Measurements from ENCODE around the gene LRRC26. TPM values are rescaled to one million over a fixed set of nuclear protein-coding genes. Genes with fewer than 3 reads are reported as not detected.
A peak's percentile ranks its signal among the peaks of the same experiment; 100 is the strongest.

LRRC26 gene
- total and polyA plus RNA-seq, 4 experiments from 2014 or later: not detected

- Mint-ChIP-seq H3K27me3 (no peaks in the 10 kb centered on the region), H3K4me1 (peaks cover 22 to 62% (median 33%) of the 10 kb centered on the region in 4 donors), H3K27ac (peak within 1 kb of the TSS; percentile 91 to 98 (median 96)), H3K36me3 (peaks cover 6 to 22% of the 10 kb centered on the region in 2 donors), H3K4me3 (peak within 1 kb of the TSS; percentile 91 to 97 (median 94)), H3K9me3 (peaks cover 0 to 5% (median 0%) of the 10 kb centered on the region in 8 donors)
- no peaks in the 10 kb centered on the region for H3K27me3 ChIP-seq (ENCODE audit: insufficient read depth, low read length)
- ChIA-PET POLR2A (ENCODE audit: partially characterized antibody) (interaction anchor here (0.8 to 8.9 kb wide), 22 partner anchors 12 to 655 kb away, joined by 3 to 169 read pairs (median 6); partner anchors contain the start of genes CYSRT1, EXD3, MAN1B1 and NDOR1), CTCF (ENCODE audit: partially characterized antibody) (interaction anchor here (0.7 to 3.8 kb wide), 16 partner anchors 9 to 93 kb away, joined by 3 to 15 read pairs (median 3); partner anchors contain the start of genes NELFB, RNF224 and TPRN)
- intact Hi-C loops (cut with micrococcal nuclease): loop anchor here (1.0 to 2.0 kb wide), 6 partner anchors 12 to 102 kb away; partner anchors contain the start of genes MAN1B1, NDOR1, TMEM203 and TPRN
- DNase-seq: peak; percentile 84 to 96 (median 92)
- H3K4me1 ChIP-seq (ENCODE audit: insufficient read depth, low read length): peaks cover 41% of the 10 kb centered on the region
- H3K36me3 ChIP-seq (ENCODE audit: insufficient read depth, low read length): peaks cover 20% of the 10 kb centered on the region
- no peaks in the 10 kb centered on the region for H3K9me3 ChIP-seq (ENCODE audit: control insufficient read depth in 1 of 2, low read length in 2 of 2)
- peak within 1 kb of the TSS; percentile 81 to 90 for H3K4me3 ChIP-seq (ENCODE audit: low read length in 2 of 2)
- peak within 1 kb of the TSS; percentile 96 for H3K27ac ChIP-seq (ENCODE audit: low read depth, low read length)
Measured at GRCh38 chr9:137188490-137189296, 18.8 kb upstream of the LRRC26 start, which contains the start of the genes ANAPC2 and SSNA1. Gene ANAPC2, minus strand, starts transcription at chr9:137188560. Its CDS starts 28 bp downstream, at chr9:137188532. Gene SSNA1, plus strand, starts transcription at chr9:137188676. Its CDS starts 51 bp downstream, at chr9:137188727.

- CTCF ChIA-PET (ENCODE audit: partially characterized antibody): interaction anchor here (1.1 to 3.8 kb wide), 8 partner anchors 10 to 92 kb away, joined by 3 to 15 read pairs (median 5); partner anchors contain the start of genes RNF224 and TPRN
- no peaks in the 10 kb centered on the region for H3K9me3 ChIP-seq (ENCODE audit: control insufficient read depth in 1 of 2, low read length in 2 of 2)
- H3K36me3 ChIP-seq (ENCODE audit: insufficient read depth, low read length): peaks cover 26% of the 10 kb centered on the region
- H3K27me3 ChIP-seq (ENCODE audit: insufficient read depth, low read length): no peaks in the 10 kb centered on the region
- peak overlapping the region; percentile 86 to 98 (median 94) for H3K27ac Mint-ChIP-seq
- H3K27ac ChIP-seq (ENCODE audit: low read depth, low read length): peak overlapping the region; percentile 96
- intact Hi-C loops (cut with micrococcal nuclease): loop anchor here (1.0 to 2.0 kb wide), 5 partner anchors 12 to 101 kb away; partner anchors contain the start of genes MAN1B1, NDOR1, TMEM203 and TPRN
- no peaks in the 10 kb centered on the region for H3K27me3 Mint-ChIP-seq
- peaks cover 6 to 27% of the 10 kb centered on the region in 2 donors for H3K36me3 Mint-ChIP-seq
- H3K9me3 Mint-ChIP-seq: peaks cover 0 to 5% (median 0%) of the 10 kb centered on the region in 8 donors
- DNase-seq: no peak
- peak overlapping the region; percentile 88 to 97 (median 93) for H3K4me3 Mint-ChIP-seq
- peaks cover 22 to 63% (median 33%) of the 10 kb centered on the region in 4 donors for H3K4me1 Mint-ChIP-seq
- H3K4me1 ChIP-seq (ENCODE audit: insufficient read depth, low read length): peaks cover 41% of the 10 kb centered on the region
- H3K4me3 ChIP-seq (ENCODE audit: low read length in 2 of 2): peak overlapping the region; percentile 81 to 90
- POLR2A ChIA-PET (ENCODE audit: partially characterized antibody): interaction anchor here (0.6 to 8.9 kb wide), 17 partner anchors 11 to 654 kb away, joined by 3 to 169 read pairs (median 8); partner anchors contain the start of genes CYSRT1, MAN1B1, NDOR1 and NELFB
Measured at GRCh38 chr9:137188086-137188489, 18.2 kb upstream of the LRRC26 start.

DNA sequence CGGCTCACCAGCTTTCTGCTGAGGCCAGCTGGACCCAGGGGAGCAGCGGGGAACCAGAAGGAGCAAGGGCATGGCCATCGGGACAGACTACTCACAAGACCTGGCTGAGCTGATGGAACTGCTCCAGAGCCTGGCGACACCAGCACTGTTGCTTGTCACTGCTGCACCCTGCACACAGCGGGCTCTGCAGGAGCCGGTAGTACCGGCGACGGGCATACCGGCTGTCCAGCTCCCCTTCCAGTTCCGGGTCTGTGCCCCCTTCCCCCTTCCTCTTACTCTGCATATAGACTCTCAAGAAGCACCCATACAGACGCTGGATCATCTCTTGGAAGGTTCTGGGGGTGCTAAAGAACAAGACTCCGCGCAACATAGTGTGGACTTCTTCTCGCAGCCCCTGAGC is 17.5 kb upstream of the LRRC26 start:
- POLR2A ChIA-PET (ENCODE audit: partially characterized antibody): interaction anchor here (0.6 to 8.9 kb wide), 13 partner anchors 12 to 153 kb away, joined by 3 to 169 read pairs (median 11); partner anchors contain the start of genes CYSRT1, MAN1B1, NDOR1 and NELFB
- peaks cover 22 to 63% (median 33%) of the 10 kb centered on the region in 4 donors for H3K4me1 Mint-ChIP-seq
- peak overlapping the region; percentile 96 for H3K27ac ChIP-seq (ENCODE audit: low read depth, low read length)

DNA sequence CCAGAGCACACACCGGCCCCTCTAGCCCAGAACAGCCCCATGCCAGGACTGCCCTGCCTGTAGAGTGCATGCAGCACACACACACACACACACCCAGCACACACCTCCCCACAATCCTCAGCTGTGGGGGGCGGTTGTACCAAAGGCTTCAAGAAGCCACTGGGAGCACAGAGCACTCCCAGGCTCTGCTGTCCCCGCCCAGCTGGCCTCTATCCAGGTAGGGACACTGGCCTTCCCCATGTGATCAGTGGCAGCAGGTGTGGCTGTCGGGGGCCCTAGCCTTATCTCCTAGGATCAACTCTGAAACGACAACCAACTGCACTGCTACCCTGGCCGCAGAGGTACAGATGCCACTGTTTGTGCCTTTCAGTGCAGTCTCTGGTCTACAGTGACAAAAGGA is 16.5 kb upstream of the LRRC26 start:
- CTCF ChIA-PET (ENCODE audit: partially characterized antibody): interaction anchor here (3.8 kb wide), 1 partner anchor 51 kb away, joined by 15 read pairs; no protein-coding TSS in a partner anchor
- DNase-seq: no peak

More for the DNA sequence above, 17.5 kb upstream of the LRRC26 start:
- peak overlapping the region; percentile 81 to 90 for H3K4me3 ChIP-seq (ENCODE audit: low read length in 2 of 2)
- intact Hi-C loops (cut with micrococcal nuclease): no loop called here
- Mint-ChIP-seq H3K4me3 (peak overlapping the region; percentile 88 to 97 (median 93)), H3K27me3 (no peaks in the 10 kb centered on the region), H3K9me3 (peaks cover 0 to 5% (median 0%) of the 10 kb centered on the region in 8 donors), H3K27ac (peak overlapping the region; percentile 60 to 98 (median 92)), H3K36me3 (peaks cover 6 to 27% of the 10 kb centered on the region in 2 donors)
- H3K9me3 ChIP-seq (ENCODE audit: control insufficient read depth in 1 of 2, low read length in 2 of 2): no peaks in the 10 kb centered on the region
- CTCF ChIA-PET (ENCODE audit: partially characterized antibody): interaction anchor here (0.9 to 3.8 kb wide), 5 partner anchors 13 to 92 kb away, joined by 3 to 15 read pairs (median 5); partner anchors contain the start of genes RNF224 and TPRN
- H3K27me3 ChIP-seq (ENCODE audit: insufficient read depth, low read length): no peaks in the 10 kb centered on the region
- DNase-seq: no peak
- H3K36me3 ChIP-seq (ENCODE audit: insufficient read depth, low read length): peaks cover 33% of the 10 kb centered on the region
- H3K4me1 ChIP-seq (ENCODE audit: insufficient read depth, low read length): peaks cover 41% of the 10 kb centered on the region

GRCh38 chr9:137185921-137186320 is 16.1 kb upstream of the LRRC26 start:
- Histone ChIP-seq H3K36me3 (ENCODE audit: insufficient read depth, low read length) (peaks cover 39% of the 10 kb centered on the region), H3K9me3 (ENCODE audit: control insufficient read depth in 1 of 2, low read length in 2 of 2) (no peaks in the 10 kb centered on the region), H3K4me3 (ENCODE audit: low read length in 2 of 2) (no peak overlapping the region), H3K27ac (ENCODE audit: low read depth, low read length) (no peak overlapping the region), H3K4me1 (ENCODE audit: insufficient read depth, low read length) (peaks cover 41% of the 10 kb centered on the region), H3K27me3 (ENCODE audit: insufficient read depth, low read length) (no peaks in the 10 kb centered on the region)
- no peaks in the 10 kb centered on the region for H3K27me3 Mint-ChIP-seq
- intact Hi-C loops (cut with micrococcal nuclease): no loop called here
- peaks cover 0 to 5% (median 0%) of the 10 kb centered on the region in 8 donors for H3K9me3 Mint-ChIP-seq
- peak overlapping the region in 1 of 7 donors; percentile 18 for H3K27ac Mint-ChIP-seq
- DNase-seq: no peak
- ChIA-PET POLR2A (ENCODE audit: partially characterized antibody) (interaction anchor here (8.9 kb wide), 1 partner anchor 17 kb away, joined by 169 read pairs; the partner anchor contains the start of genes NDOR1, TMEM203 and TPRN), CTCF (ENCODE audit: partially characterized antibody) (no interaction called here)
- H3K4me3 Mint-ChIP-seq: peak overlapping the region in 1 of 8 donors; percentile 92
- H3K4me1 Mint-ChIP-seq: peaks cover 22 to 60% (median 33%) of the 10 kb centered on the region in 4 donors
- peaks cover 11 to 32% of the 10 kb centered on the region in 2 donors for H3K36me3 Mint-ChIP-seq

More for the DNA sequence above, 16.5 kb upstream of the LRRC26 start:
- peak overlapping the region; percentile 65 to 97 (median 90) for H3K4me3 Mint-ChIP-seq
- no peaks in the 10 kb centered on the region for H3K9me3 ChIP-seq (ENCODE audit: control insufficient read depth in 1 of 2, low read length in 2 of 2)
- POLR2A ChIA-PET (ENCODE audit: partially characterized antibody): interaction anchor here (8.9 kb wide), 1 partner anchor 16 kb away, joined by 169 read pairs; the partner anchor contains the start of genes NDOR1, TMEM203 and TPRN
- peaks cover 35% of the 10 kb centered on the region for H3K36me3 ChIP-seq (ENCODE audit: insufficient read depth, low read length)
- H3K4me3 ChIP-seq (ENCODE audit: low read length in 2 of 2): no peak overlapping the region
- H3K27me3 Mint-ChIP-seq: no peaks in the 10 kb centered on the region
- peaks cover 11 to 33% of the 10 kb centered on the region in 2 donors for H3K36me3 Mint-ChIP-seq
- no peak overlapping the region for H3K27ac ChIP-seq (ENCODE audit: low read depth, low read length)
- H3K27me3 ChIP-seq (ENCODE audit: insufficient read depth, low read length): no peaks in the 10 kb centered on the region
- H3K27ac Mint-ChIP-seq: peak overlapping the region in 3 of 7 donors; percentile 18 to 91 (median 50)
- peaks cover 22 to 63% (median 33%) of the 10 kb centered on the region in 4 donors for H3K4me1 Mint-ChIP-seq
- peaks cover 41% of the 10 kb centered on the region for H3K4me1 ChIP-seq (ENCODE audit: insufficient read depth, low read length)
- intact Hi-C loops (cut with micrococcal nuclease): no loop called here
- H3K9me3 Mint-ChIP-seq: peaks cover 0 to 5% (median 0%) of the 10 kb centered on the region in 8 donors

DNA sequence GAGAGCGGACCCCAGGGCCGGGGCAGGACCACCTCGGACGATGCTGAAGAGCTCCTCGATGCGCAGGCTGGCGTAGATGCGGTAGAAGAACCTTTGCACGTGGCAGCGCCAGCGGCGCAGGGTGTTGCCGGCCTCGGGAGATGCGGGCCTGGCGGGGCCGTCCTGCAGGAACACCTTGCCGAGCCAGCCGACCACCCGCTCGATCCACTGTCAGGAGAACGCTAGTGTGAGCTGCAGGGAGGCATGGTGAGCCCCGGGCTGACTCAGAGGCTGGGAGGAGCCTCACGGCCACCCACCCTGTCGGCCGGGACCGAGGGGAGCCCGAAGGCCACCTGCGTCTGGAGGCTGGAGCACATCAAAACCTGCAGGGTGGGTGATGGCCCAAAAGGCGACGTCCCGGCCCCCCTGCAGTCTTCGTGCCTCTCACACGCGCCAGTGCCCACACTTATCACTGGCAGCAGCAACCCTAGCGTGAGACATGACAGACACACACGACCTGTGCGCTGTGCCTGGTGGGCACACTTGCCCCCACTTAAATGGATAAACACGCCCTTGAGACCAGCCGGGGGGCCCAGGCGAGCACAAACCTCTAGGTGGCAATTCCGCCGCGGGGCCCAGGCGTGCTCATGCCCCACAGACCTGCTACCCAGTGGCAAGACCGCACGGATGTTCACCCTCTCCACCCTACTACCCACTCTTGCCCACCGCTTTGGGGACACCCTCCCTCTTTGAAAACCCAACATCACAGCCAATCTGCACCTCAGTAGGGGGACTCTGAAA is 15.2 kb upstream of the LRRC26 start:
- Histone ChIP-seq H3K4me1 (ENCODE audit: insufficient read depth, low read length) (peaks cover 36% of the 10 kb centered on the region), H3K27ac (ENCODE audit: low read depth, low read length) (no peak overlapping the region), H3K36me3 (ENCODE audit: insufficient read depth, low read length) (peaks cover 42% of the 10 kb centered on the region), H3K9me3 (ENCODE audit: control insufficient read depth in 1 of 2, low read length in 2 of 2) (no peaks in the 10 kb centered on the region), H3K4me3 (ENCODE audit: low read length in 2 of 2) (no peak overlapping the region), H3K27me3 (ENCODE audit: insufficient read depth, low read length) (no peaks in the 10 kb centered on the region)
- Mint-ChIP-seq H3K4me1 (peaks cover 22 to 52% (median 30%) of the 10 kb centered on the region in 4 donors), H3K27ac (peak overlapping the region in 1 of 7 donors; percentile 6), H3K9me3 (peaks cover 0 to 5% (median 0%) of the 10 kb centered on the region in 8 donors), H3K36me3 (peaks cover 11 to 30% of the 10 kb centered on the region in 2 donors), H3K4me3 (peak overlapping the region in 1 of 8 donors; percentile 33), H3K27me3 (no peaks in the 10 kb centered on the region)
- no peak for DNase-seq
- POLR2A ChIA-PET (ENCODE audit: partially characterized antibody): interaction anchor here (8.9 kb wide), 1 partner anchor 17 kb away, joined by 169 read pairs; the partner anchor contains the start of genes NDOR1, TMEM203 and TPRN
- intact Hi-C loops (cut with micrococcal nuclease): no loop called here
- CTCF ChIA-PET (ENCODE audit: partially characterized antibody): no interaction called here

All from CD4-positive, alpha-beta memory T cell (primary cell).